ENCODE data around the gene IRX2. TPM values are rescaled to one million over a fixed set of nuclear protein-coding genes. Genes with fewer than 3 reads are reported as not detected.

IRX2 gene
- total RNA-seq, 1 donor from 2014 or later, result 9.1 TPM

GRCh38 chr5:2715856-2716255, 35.6 kb downstream of the IRX2 start:
- Mint-ChIP-seq H3K9me3 (ENCODE audit: low read depth) (no peaks in the 10 kb centered on the region), H3K27ac (ENCODE audit: unreplicated experiment) (no peak overlapping the region), H3K36me3 (ENCODE audit: low read depth) (no peaks in the 10 kb centered on the region), H3K4me3 (ENCODE audit: unreplicated experiment) (no peak overlapping the region), H3K4me1 (ENCODE audit: low read depth) (no peaks in the 10 kb centered on the region), H3K27me3 (ENCODE audit: low read depth) (peaks cover 23% of the 10 kb centered on the region)
- DNase-seq (ENCODE audit: low spot score), result no peak
- no peak for TF ChIP-seq CTCF (IDR thresholded peaks at IDR 0.05)

- H3K27me3 Mint-ChIP-seq (ENCODE audit: low read depth), result peaks cover 17% of the 10 kb centered on the region
- no peak for TF ChIP-seq CTCF (IDR thresholded peaks at IDR 0.05)
- no peak overlapping the region for H3K4me3 Mint-ChIP-seq (ENCODE audit: unreplicated experiment)
- no peak for DNase-seq (ENCODE audit: low spot score)
- H3K36me3 Mint-ChIP-seq (ENCODE audit: low read depth), result no peaks in the 10 kb centered on the region
- H3K4me1 Mint-ChIP-seq (ENCODE audit: low read depth), result no peaks in the 10 kb centered on the region
- no peaks in the 10 kb centered on the region for H3K9me3 Mint-ChIP-seq (ENCODE audit: low read depth)
- H3K27ac Mint-ChIP-seq (ENCODE audit: unreplicated experiment), result no peak overlapping the region
Measured at GRCh38 chr5:2714805-2715204, 36.7 kb downstream of the IRX2 start.

- Mint-ChIP-seq H3K36me3 (ENCODE audit: low read depth) (no peaks in the 10 kb centered on the region), H3K27me3 (ENCODE audit: low read depth) (peaks cover 19% of the 10 kb centered on the region), H3K4me3 (ENCODE audit: unreplicated experiment) (no peak overlapping the region), H3K9me3 (ENCODE audit: low read depth) (no peaks in the 10 kb centered on the region), H3K27ac (ENCODE audit: unreplicated experiment) (no peak overlapping the region), H3K4me1 (ENCODE audit: low read depth) (no peaks in the 10 kb centered on the region)
- no peak for TF ChIP-seq CTCF (IDR thresholded peaks at IDR 0.05)
- DNase-seq (ENCODE audit: low spot score), result no peak
Measured at GRCh38 chr5:2714026-2714425, 37.5 kb downstream of the IRX2 start.

- H3K9me3 Mint-ChIP-seq (ENCODE audit: low read depth), result no peaks in the 10 kb centered on the region
- H3K36me3 Mint-ChIP-seq (ENCODE audit: low read depth), result no peaks in the 10 kb centered on the region
- H3K27me3 Mint-ChIP-seq (ENCODE audit: low read depth), result peaks cover 16% of the 10 kb centered on the region
- no peak for DNase-seq (ENCODE audit: low spot score)
- no peak overlapping the region for H3K4me3 Mint-ChIP-seq (ENCODE audit: unreplicated experiment)
- no peak overlapping the region for H3K27ac Mint-ChIP-seq (ENCODE audit: unreplicated experiment)
- no peaks in the 10 kb centered on the region for H3K4me1 Mint-ChIP-seq (ENCODE audit: low read depth)
- TF ChIP-seq CTCF (IDR thresholded peaks at IDR 0.05), result no peak
Measured at GRCh38 chr5:2711446-2712425, 39.7 kb downstream of the IRX2 start.

GRCh38 chr5:2710910-2711309, 40.6 kb downstream of the IRX2 start:
- Mint-ChIP-seq H3K9me3 (ENCODE audit: low read depth) (no peaks in the 10 kb centered on the region), H3K27ac (ENCODE audit: unreplicated experiment) (no peak overlapping the region), H3K36me3 (ENCODE audit: low read depth) (no peaks in the 10 kb centered on the region), H3K4me1 (ENCODE audit: low read depth) (no peaks in the 10 kb centered on the region), H3K4me3 (ENCODE audit: unreplicated experiment) (no peak overlapping the region), H3K27me3 (ENCODE audit: low read depth) (peaks cover 20% of the 10 kb centered on the region)
- TF ChIP-seq CTCF (IDR thresholded peaks at IDR 0.05), result peak; percentile 76
- no peak for DNase-seq (ENCODE audit: low spot score)
